GM12878 (cell line): ENCODE measurements around the gene AKAP13. TPM values are rescaled to one million over a fixed set of nuclear protein-coding genes. Genes with fewer than 3 reads are reported as not detected.

Source experiments
- ATAC-seq: fragments of 200-7000 bp; cut with Tn5 transposase; 3 replicates; pipeline ENCODE4 v1.9.1; 2020; ENCODE audit warnings: mild to moderate bottlenecking, moderate library complexity
- BruUV-seq: library from RNA; stranded (reverse); fragments of 400-500 nt; replicated peaks from 2 replicates; lab custom pipeline; 2021; lab: Mats Ljungman, UMichigan
- CTCF ChIA-PET: fragments of 300-600 bp; sonication (Branson Sonifier 250); formaldehyde crosslinking; extraction: SDS; loops from one replicate; lab custom pipeline; 2021; ENCODE audit warnings: inconsistent platforms; lab: Yijun Ruan, JAX
- POLR2A ChIA-PET: fragments of 350-600 bp; formaldehyde crosslinking; extraction: SDS; loops from one replicate; lab custom pipeline; 2021; ENCODE audit warnings: inconsistent platforms; lab: Charles Lee
- RAD21 ChIA-PET: fragments of 300-600 bp; sonication (Branson Sonifier 250); formaldehyde crosslinking; loops from one replicate; lab custom pipeline; 2023; ENCODE audit warnings: antibody characterized with exemption; ENCODE audit not compliant: unreplicated experiment; lab: Charles Lee
- SMC1A ChIA-PET: fragments of 300-600 bp; sonication (Branson Sonifier 250); formaldehyde crosslinking; loops from one replicate; lab custom pipeline; 2023; ENCODE audit not compliant: unreplicated experiment, uncharacterized antibody; lab: Charles Lee
- DNase-seq: peaks from one replicate; pipeline ENCODE4 v3.0.0-alpha.2; 2011; ENCODE audit warnings: low read depth, low spot score
- FAIRE-seq: peaks from 3 replicates; lab custom pipeline; 2011; peaks lifted over from hg19 to GRCh38; lab: Jason Lieb, UNC
- H2AFZ ChIP-seq: 2 replicates; pipeline ENCODE4 v1.6.0; 2011; ENCODE audit warnings: low read depth, low read length, control low read depth; ENCODE audit not compliant: control insufficient read depth
- H3K27ac ChIP-seq: 2 replicates; pipeline ENCODE4 v1.5.1; 2011; ENCODE audit warnings: control low read depth; ENCODE audit not compliant: control insufficient read depth, insufficient read depth
- H3K27me3 ChIP-seq, 2 experiments: replicated peaks in 1 of 2; 2 replicates each; pipeline versions ENCODE4 v1.6.0 to v1.6.1; 2011; ENCODE audit warnings: low read length in 1 of 2; ENCODE audit not compliant: control insufficient read depth in 2 of 2, insufficient read depth in 2 of 2
- H3K36me3 ChIP-seq, 2 experiments: 2 replicates each; pipeline ENCODE4 v1.5.1; 2011; ENCODE audit warnings: low read length in 1 of 2; ENCODE audit not compliant: control insufficient read depth in 2 of 2, insufficient read depth in 2 of 2
- H3K4me1 ChIP-seq: 2 replicates; pipeline ENCODE4 v1.6.1; 2011; ENCODE audit warnings: mild to moderate bottlenecking, low read length, moderate library complexity, mixed read lengths; ENCODE audit not compliant: control insufficient read depth, insufficient read depth
- H3K4me2 ChIP-seq: 2 replicates; pipeline ENCODE4 v1.6.0; 2011; ENCODE audit warnings: control low read depth; ENCODE audit not compliant: control insufficient read depth, insufficient read depth
- H3K4me3 ChIP-seq: fragments of 200-600 bp; sonication (generic); 2 replicates; pipeline ENCODE4 v1.5.1; 2016
- H3K79me2 ChIP-seq: 2 replicates; pipeline ENCODE4 v1.6.0; 2011; ENCODE audit warnings: low read length; ENCODE audit not compliant: control insufficient read depth, insufficient read depth
- H3K9ac ChIP-seq: 2 replicates; pipeline ENCODE4 v1.8.0; 2011; ENCODE audit warnings: low read length, control low read depth, mixed read lengths; ENCODE audit not compliant: control insufficient read depth, insufficient read depth
- H3K9me3 ChIP-seq: replicated peaks from 3 replicates; pipeline ENCODE4 v1.5.1; 2011; ENCODE audit warnings: mild to moderate bottlenecking, low read length; ENCODE audit not compliant: control insufficient read depth, insufficient read depth
- H4K20me1 ChIP-seq: 2 replicates; pipeline ENCODE4 v1.6.0; 2011; ENCODE audit not compliant: control insufficient read depth, insufficient read depth
- ASH2L ChIP-seq: fragments of 300-600, 200-600 bp; sonication (generic); IDR thresholded peaks from 2 replicates; pipeline ENCODE4 v1.6.1; 2017; ENCODE audit warnings: low read depth, mild to moderate bottlenecking, borderline replicate concordance
- CHD1 ChIP-seq: IDR thresholded peaks from 2 replicates; pipeline ENCODE4 v1.6.1; 2012; ENCODE audit warnings: low read depth, low read length, improper control_type of control experiment
- E2F4 ChIP-seq: IDR thresholded peaks from 2 replicates; pipeline ENCODE4 v1.6.1; 2012; ENCODE audit warnings: low read depth, low read length, improper control_type of control experiment
- IKZF1 ChIP-seq: fragments of 450-650 bp; conservative IDR thresholded peaks from 2 replicates; pipeline ENCODE4 v1.6.1; 2017; ENCODE audit warnings: antibody characterized with exemption, mild to moderate bottlenecking
- USF2 ChIP-seq: IDR thresholded peaks from 2 replicates; pipeline ENCODE4 v1.6.1; 2011; ENCODE audit warnings: low read depth, low read length, improper control_type of control experiment, borderline replicate concordance
- ZNF592 ChIP-seq: fragments of 450-650 bp; IDR thresholded peaks from 2 replicates; pipeline ENCODE4 v1.6.1; 2017; ENCODE audit warnings: mild to moderate bottlenecking, moderate library complexity
- WGBS: methylation state at CpG from one replicate; pipeline ENCODE4 v1.1.6; 2016; ENCODE audit warnings: low lambda C conversion rate; ENCODE audit not compliant: insufficient replicate concordance, insufficient coverage; ENCODE audit errors: missing lambda C conversion rate; 5-methylcytosine and 5-hydroxymethylcytosine counted together
- in situ Hi-C: fragments of 300-500 bp; cut with MboI; formaldehyde crosslinking; loops from 9 replicates; pipeline ENCODE4 v1.14.3; 2018; ENCODE audit warnings: mixed read lengths
- intact Hi-C: fragments of 100-400 bp; cut with micrococcal nuclease; formaldehyde crosslinking; loops from one replicate; pipeline ENCODE4 v1.14.2; 2022; ENCODE audit not compliant: unreplicated experiment
- polyA plus RNA-seq, 11 experiments: library from polyadenylated mRNA; depleted of rRNA in 4 of 11; unstranded in 6 of 11; stranded (reverse) in 5 of 11; fragments of >200 nt; fragmentation: Nextera tagmentation in 4 of 11; fragmentation: Illumina TruSeq in 1 of 11; extraction: Ambion mirVana in 4 of 11; extraction: Trizol in 1 of 11; gene quantifications; 1 replicate in 1 of 11; 2 replicates in 10 of 11; pipeline versions ENCODE4 v1.2.1 to v1.2.3, GENCODE V29; 2011 to 2016; ENCODE audit warnings: inconsistent platforms in 2 of 11, missing spikeins in 2 of 11, low read depth in 1 of 11
- total RNA-seq, 4 experiments: library from RNA; depleted of rRNA in 3 of 4; stranded (reverse); fragments of >200 nt in 3 of 4; fragmentation: Illumina TruSeq in 1 of 4; extraction: Trizol in 1 of 4; gene quantifications; 2 replicates each; pipeline versions ENCODE4 v1.2.1 to v1.2.3, GENCODE V29; 2013 to 2021
- TF ChIP-seq, protein P1 (sequence below): fragments of 450-650 bp; IDR thresholded peaks from 2 replicates; pipeline ENCODE4 v1.6.1; 2016; ENCODE audit warnings: mild to moderate bottlenecking, moderate library complexity, borderline replicate concordance

Gene AKAP13
- total and polyA plus RNA-seq, 10 of the 15 experiments (the other 5 are each of a cell fraction or from before 2014, with no cell fraction given), result 14.4 to 74.9 (median 55.1) TPM

DNA sequence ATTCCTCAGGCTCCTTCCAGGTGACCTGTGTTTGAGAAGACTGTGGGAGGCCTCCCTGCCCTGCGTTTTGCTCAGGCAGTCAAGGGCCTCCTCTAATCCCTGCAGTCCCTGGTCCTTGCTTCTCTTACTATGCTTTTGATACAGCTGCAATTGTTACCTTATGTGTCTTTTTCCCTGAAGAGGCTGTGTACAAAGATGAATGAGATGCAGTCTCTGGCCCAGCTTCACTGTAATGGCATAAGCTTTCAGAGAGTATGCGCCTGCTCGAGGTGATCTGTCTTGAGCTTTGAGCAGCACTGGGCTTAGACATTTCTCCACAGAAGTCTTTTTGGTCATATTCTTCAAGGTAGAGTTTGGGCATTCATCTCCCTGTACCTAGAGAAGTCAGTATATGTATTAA, 129.6 kb downstream of the AKAP13 start:
- no peak for ATAC-seq
- Histone ChIP-seq H3K4me3 (no peak overlapping the region), H3K4me1 (no peaks in the 10 kb centered on the region), H2AFZ (no peak overlapping the region), H3K79me2 (peaks cover 18% of the 10 kb centered on the region), H3K27me3 (no peaks in the 10 kb centered on the region), H3K27ac (no peak overlapping the region), H3K36me3 (no peaks in the 10 kb centered on the region), H3K9me3 (no peaks in the 10 kb centered on the region), H3K4me2 (no peak overlapping the region), H4K20me1 (no peaks in the 10 kb centered on the region), H3K9ac (no peak overlapping the region)
- DNase-seq, result no peak
- ChIA-PET CTCF (interaction anchor here (0.6 to 1.8 kb wide), 5 partner anchors 19 to 793 kb away, joined by 3 to 9 read pairs (median 3); no protein-coding TSS in a partner anchor), POLR2A (no interaction called here), RAD21 (no interaction called here), SMC1A (interaction anchor here (0.6 to 2.1 kb wide), 5 partner anchors 13 to 220 kb away, joined by 3 to 8 read pairs (median 3); no protein-coding TSS in a partner anchor)
- TF ChIP-seq, protein P1, sequence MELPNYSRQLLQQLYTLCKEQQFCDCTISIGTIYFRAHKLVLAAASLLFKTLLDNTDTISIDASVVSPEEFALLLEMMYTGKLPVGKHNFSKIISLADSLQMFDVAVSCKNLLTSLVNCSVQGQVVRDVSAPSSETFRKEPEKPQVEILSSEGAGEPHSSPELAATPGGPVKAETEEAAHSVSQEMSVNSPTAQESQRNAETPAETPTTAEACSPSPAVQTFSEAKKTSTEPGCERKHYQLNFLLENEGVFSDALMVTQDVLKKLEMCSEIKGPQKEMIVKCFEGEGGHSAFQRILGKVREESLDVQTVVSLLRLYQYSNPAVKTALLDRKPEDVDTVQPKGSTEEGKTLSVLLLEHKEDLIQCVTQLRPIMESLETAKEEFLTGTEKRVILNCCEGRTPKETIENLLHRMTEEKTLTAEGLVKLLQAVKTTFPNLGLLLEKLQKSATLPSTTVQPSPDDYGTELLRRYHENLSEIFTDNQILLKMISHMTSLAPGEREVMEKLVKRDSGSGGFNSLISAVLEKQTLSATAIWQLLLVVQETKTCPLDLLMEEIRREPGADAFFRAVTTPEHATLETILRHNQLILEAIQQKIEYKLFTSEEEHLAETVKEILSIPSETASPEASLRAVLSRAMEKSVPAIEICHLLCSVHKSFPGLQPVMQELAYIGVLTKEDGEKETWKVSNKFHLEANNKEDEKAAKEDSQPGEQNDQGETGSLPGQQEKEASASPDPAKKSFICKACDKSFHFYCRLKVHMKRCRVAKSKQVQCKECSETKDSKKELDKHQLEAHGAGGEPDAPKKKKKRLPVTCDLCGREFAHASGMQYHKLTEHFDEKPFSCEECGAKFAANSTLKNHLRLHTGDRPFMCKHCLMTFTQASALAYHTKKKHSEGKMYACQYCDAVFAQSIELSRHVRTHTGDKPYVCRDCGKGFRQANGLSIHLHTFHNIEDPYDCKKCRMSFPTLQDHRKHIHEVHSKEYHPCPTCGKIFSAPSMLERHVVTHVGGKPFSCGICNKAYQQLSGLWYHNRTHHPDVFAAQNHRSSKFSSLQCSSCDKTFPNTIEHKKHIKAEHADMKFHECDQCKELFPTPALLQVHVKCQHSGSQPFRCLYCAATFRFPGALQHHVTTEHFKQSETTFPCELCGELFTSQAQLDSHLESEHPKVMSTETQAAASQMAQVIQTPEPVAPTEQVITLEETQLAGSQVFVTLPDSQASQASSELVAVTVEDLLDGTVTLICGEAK, result no peak
- TF ChIP-seq IKZF1 (no peak), ZNF592 (no peak), ASH2L (no peak), USF2 (no peak), E2F4 (no peak), CHD1 (no peak)
- BruUV-seq, result no TSS peak
- intact Hi-C loops (no loop called here), in situ Hi-C loops (no loop called here)
- 86% methylated on average over 3 of the region's 3 CpGs for WGBS
- FAIRE-seq, result no peak
